GM21786 (cell line): ENCODE results near the gene PABPN1.
"Not testable (repeated sequence)": the region's sequence is repeated elsewhere in the genome, so short reads cannot be mapped to it uniquely, and the experiment has no call there.

Source experiments
- ATAC-seq: cut with Tn5 transposase; IDR thresholded peaks from one replicate; pipeline ENCODE4 v1.9.1; 2021; ENCODE audit not compliant: unreplicated experiment

The PABPN1 gene

DNA sequence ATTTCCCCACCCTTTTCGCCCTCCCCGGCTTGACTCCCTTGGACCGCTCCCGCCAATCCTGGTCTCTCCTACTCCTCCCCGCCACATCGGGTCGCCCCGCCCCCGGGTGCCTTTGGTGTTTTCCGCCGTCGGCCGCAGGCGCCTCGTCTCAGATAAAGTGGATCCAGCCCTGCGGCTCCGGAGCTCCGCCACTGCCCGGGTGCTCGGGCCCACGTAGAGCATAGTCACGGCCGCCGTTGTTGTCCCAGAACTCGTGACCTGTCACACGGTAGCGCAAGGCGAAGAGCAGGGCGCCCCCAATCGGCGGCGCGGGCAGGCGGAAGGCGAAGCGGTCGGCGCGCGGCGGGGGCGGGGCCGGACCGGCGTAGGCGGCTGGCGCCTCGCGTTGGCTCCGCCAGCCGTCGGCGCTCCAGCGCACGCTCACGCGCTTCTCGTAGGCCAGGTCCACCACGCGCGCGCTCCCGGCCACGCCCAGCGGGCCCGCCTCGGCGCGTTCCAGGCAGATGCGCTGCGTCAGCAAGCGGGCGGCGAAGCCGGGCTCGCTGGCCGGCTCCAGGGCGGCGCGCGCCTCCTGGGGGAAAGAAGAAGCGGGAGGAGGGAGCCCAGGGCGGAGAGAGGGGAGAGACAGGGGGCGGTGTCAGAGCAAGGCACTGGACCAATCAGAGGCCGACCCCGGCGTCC is 19.8 kb upstream of the PABPN1 start:
- peak; percentile 71 for ATAC-seq

DNA sequence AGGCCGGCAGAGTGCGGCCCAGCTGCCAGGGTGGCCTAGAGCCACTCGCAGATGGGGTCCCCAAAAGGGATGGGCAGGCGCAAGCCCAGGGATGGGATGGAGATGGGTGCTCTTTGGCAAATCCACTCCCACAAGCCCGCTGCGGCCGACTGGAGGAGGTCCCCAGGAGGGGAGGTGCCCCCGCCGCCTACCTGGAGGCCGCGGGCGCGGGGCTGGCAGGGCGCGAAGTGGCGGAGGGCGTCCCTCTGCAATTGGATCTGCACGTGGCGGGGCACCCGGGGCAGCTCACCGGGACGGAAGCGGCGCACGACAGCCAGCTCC is 19.3 kb upstream of the PABPN1 start:
- peak; percentile 11 for ATAC-seq

DNA sequence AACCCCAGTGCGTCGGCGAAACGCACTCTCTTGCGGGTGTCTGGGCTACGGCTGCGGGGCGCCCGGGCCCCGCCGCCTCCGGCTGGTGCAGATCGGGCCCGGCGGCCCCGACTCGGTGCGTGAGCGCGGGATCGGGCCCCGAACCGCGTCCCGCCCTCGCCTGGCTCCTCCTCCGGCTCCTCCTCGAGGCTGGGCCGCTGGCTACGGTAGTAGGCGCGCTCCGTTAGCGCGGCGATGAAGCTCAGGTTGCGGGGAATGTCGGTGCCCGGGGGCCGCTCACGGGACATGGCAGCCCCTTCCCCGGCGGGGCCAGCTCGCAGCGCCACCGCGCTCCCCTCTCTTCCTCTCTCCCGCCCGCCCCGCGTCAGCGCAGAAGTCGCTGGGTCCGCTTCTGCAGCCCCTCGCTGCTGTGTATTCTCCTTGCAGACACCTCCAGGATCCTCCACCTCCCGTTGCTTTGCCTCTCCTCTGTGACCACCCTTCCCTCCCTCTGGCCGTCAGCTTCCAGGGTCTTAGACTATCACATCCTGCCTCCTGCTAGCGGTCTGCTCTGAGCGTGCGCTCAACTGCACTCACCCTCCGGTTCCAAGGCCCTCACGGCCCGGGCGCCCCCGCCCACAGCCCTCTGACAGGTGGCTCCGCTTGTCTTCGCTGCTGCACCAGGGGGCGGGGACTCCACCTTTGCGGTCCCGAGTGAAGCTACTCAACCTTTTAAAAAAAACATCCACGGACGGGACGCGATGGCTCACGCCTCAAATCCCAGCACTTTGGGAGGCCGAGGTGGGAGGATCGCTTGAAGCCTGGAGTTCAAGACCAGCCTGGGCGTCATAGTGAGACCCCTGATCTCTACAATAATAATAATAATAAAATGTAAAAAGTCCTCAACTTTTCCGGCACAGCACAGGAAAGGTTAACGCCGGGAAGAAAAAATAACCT is 18.7 kb upstream of the PABPN1 start, which contains the start of gene PPP1R3E:
Gene PPP1R3E (minus strand): TSS at position 570 of the 936 bp plus-strand sequence. CDS start 283 bp downstream, at position 287.
- ATAC-seq, result peak; percentile 28

DNA sequence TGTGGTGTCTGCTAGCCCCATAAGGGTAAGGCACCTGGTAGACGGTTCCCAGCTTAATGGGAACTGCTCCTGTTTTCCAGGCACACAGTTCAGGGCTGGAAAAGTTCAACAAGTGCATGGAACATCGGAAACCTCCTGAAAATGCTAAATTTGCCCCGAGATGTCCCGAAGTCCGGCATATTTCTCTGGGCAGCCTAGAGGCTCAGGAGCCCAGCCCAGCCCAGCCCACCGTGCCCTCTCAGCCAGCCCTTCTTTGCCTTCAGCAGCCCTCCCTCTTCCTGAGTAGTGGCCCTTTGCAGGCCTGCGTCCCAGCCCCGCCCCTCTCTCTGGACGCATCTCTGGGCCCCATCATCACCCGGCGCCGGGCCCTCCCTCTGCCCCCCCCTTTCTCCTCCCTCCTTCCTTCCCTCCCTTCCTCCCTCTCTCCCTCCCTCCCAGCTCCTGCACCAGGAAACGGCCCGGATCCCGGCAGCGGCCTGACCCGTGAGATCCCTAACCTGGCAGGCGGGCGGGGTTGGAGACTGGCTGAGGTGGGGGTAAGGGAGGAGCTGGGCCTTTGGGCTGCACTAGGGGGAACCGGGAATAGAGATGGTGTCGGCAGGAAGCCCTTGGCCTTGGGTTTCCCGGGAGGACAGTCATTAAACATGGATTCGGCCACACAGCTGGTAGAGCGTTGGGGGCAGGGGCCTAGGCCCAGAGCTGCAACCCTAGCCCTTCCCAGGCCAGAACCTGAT is 14.7 kb upstream of the PABPN1 start, which contains the start of gene BCL2L2:
Gene BCL2L2 (plus strand): TSS at position 422 of the 734 bp plus-strand sequence. CDS start 935 bp downstream, outside the sequence.
- peak; percentile 22 for ATAC-seq

DNA sequence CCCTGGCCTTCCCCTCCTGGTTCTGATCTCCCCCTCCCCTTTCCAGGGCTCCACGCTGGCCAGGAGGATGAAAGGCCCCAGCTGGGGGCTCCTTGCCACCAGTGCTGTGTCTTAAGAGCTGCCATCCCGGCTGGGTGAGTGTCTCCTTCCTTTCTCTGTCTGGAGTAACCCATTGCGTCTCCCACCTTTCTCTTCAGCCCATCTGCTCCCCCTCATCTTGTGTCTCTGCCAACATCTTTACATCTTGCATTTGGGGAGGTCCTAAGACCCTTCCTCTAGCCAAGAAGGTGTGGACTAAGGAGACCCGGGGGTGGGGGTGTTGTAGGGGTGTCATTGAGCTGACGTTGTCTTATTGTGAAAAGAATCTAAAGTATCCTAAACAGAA is 14.1 kb upstream of the PABPN1 start:
- ATAC-seq, result no peak

DNA sequence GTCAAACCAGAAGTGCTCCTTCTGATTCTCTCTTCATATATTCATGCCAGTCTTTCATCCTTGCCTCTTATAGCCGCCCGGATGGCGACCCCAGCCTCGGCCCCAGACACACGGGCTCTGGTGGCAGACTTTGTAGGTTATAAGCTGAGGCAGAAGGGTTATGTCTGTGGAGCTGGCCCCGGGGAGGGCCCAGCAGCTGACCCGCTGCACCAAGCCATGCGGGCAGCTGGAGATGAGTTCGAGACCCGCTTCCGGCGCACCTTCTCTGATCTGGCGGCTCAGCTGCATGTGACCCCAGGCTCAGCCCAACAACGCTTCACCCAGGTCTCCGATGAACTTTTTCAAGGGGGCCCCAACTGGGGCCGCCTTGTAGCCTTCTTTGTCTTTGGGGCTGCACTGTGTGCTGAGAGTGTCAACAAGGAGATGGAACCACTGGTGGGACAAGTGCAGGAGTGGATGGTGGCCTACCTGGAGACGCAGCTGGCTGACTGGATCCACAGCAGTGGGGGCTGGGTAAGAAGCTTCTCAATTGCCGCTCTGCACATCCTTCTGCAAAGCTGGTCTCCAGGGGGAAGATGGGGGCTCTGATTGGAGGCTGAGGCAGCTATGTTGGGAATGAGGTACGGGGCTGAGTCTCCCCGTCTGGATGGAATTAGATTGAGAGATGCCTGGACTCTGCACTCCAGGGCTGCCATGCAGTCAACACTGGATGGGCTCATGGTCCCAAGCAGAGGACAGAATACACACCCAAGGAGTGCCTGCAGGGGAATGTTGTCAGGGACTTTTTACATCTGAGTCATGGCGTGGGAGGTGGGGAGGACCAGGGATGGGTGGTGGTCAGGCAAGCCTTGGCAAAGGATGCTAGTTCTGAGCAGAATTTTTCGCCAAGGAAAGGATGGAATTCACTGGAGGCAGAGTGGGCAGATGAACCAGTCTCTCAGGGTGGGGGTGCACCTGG is 13.3 kb upstream of the PABPN1 start:
- no peak for ATAC-seq

DNA sequence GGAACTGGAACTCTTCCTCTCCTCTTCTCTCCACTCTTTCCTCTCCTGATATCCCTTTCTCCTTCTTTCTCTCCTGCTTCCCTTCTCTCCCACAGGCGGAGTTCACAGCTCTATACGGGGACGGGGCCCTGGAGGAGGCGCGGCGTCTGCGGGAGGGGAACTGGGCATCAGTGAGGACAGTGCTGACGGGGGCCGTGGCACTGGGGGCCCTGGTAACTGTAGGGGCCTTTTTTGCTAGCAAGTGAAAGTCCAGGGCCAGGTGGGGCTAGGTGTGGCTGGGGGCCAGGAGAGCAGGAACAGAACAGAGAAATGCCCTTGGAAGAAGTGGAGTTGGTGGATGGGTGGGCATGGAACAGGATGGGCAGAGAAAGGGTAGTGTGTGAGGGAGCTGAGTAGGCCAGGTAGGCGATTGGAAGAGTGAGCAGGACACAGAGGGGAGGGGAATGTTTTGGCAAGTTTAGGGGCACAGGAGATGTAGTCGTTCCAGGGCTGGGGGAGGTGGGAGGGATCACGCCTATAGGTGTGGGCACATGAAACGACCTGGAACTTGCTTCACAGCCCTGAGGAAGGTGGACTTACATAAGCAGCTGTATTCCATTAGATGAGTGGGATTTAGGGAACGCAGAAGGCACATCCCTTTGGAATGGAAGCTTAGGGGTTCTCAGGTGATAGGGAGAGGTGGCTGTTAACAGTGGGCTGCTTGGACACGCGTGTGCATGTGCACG is 12.4 kb upstream of the PABPN1 start:
- ATAC-seq, result no peak

DNA sequence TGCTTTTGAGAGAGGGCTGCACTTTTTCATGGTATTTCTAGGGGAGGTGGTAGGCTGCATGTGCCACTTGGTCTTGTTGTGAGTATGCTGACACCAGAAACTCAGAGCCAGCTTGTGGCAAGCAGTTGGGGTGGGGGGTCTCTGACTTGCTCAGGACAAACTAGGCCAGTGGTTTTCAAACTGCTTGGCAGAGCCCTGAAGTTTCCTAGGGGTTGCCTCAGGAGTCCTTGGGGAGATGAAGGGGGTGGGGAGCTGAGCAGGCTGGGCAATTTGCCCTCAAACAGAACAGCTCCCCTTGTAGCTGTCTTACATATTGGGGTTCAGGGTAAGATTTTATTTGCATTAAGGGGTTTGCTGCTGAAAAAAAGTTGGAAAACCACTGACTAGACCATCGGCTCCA is 10.7 kb upstream of the PABPN1 start:
- no peak for ATAC-seq

DNA sequence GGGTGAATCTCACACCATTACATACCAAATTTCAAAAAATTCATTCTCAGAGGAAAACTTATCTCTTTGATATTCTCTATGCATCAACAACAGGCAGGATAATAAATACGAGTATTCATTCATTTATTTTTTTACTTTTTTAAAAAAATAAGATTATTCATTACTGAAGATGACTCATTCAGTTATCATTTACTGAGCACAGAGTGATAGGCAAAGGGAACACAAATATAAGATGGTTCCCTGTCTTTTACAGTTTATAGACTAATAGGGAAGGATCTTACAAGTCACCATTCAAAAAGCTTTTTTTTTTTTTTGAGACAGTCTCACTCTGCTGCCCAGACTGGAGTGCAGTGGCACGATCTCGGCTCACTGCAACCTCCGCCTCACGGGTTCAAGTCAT is 5.0 kb upstream of the PABPN1 start:
- no peak for ATAC-seq

DNA sequence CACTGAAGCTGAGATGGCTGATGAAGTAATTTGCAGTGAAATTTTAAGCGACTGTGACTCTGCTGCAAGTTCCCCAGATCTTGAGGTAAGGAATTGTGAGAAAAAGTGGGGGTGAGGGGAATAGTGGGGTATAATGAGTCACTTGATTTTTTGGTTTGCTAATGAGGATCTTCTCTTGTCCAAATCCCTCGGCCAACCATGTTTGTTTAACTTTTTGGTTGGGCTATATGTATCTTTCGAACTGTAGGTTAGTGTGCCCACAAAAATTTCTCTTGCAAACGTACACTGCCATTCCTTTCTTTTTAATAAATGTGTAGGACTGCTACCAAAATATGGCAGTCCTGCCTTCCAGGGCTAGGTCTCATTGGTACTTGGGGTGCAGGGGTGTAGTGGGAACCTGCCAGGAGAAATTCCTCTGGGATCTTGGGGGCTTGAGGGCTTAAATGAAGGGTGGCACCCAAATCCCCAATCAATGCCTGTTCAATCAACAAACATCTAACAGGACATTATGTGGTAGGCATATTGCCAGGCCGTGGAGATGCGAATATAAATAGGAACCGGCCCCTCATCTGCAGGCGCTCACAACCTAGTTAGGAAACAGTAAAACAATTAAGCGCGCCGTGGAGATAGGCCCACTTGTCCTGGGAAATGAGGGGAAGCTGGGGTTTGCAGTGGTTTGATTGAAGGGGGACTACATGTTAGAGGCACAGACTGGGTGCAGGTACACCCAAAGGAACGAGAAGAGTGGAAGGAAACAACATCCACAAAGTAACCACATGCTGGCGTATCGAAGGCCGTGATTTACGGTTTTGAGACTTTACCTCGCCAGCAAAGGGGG is 1.3 kb upstream of the PABPN1 start:
- no peak for ATAC-seq

DNA sequence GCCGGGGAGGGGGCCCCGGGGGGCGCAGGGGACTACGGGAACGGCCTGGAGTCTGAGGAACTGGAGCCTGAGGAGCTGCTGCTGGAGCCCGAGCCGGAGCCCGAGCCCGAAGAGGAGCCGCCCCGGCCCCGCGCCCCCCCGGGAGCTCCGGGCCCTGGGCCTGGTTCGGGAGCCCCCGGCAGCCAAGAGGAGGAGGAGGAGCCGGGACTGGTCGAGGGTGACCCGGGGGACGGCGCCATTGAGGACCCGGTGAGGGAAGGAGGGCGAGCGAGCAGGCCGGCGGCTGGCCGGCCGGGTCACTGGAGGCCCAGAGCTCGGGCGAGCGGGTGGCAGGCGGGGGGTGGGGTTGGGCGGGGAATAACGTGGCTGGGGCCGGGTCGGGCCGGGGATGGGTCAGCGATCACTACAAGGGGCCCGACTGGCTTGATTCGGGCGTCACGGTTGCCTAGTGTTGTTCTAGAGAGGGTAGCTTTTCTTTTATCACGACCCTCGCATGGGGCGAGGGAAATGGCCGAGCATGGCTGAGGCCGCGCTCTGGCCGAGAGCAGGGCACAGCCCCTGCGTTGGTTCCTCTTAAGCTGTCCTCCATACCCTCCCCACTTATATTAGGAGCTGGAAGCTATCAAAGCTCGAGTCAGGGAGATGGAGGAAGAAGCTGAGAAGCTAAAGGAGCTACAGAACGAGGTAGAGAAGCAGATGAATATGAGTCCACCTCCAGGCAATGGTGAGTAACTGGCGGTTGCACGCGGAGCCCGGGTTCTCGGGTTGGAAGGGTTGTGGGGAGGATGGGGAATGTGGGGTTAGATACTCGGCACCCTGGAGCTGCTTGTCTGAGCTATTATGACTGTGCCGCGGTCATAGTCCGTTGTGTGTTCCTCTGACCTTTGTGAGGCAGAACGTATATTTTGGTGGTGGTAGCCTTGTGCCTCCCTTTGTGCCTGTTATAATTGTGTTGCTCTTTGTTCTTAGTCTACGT is 603 bp downstream of the PABPN1 start:
- ATAC-seq, result peak; percentile 2

DNA sequence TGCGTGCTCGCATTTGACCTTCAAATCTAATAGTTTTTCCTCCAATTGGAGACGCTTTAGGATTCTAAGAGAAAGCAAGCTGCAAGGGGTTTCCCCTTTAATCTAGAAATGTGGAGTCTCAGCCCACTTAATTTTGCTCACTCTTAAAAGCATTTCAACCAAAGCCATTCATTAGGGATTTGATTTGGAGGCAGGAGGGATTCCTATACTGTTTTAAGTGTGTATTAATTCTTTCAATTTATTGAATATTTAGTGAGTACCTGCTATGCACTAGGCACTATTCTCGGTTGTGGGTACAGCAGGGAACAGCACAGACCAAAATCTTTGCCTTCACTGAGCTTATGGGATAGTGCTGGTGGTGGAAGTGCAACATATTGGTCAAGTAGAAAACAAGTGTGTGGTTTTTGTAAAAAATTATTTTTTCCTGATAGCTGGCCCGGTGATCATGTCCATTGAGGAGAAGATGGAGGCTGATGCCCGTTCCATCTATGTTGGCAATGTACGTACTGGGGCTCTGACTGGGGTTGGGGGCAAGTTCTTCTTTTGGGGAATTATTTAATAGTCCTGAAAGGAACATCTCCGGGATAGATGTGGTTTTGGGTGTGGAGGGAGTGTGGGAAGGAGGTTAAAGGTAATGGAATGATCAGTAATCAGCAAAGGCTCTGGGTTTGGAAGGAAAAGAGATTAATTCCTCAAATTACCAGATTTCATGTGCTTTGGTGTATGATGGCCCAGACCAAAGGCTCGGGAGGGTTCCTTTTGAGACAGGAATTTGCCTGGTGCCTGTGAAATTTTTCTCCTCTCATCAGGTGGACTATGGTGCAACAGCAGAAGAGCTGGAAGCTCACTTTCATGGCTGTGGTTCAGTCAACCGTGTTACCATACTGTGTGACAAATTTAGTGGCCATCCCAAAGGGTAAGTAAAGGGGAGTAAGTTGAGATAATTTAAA is 1.6 kb downstream of the PABPN1 start:
- ATAC-seq, result no peak

DNA sequence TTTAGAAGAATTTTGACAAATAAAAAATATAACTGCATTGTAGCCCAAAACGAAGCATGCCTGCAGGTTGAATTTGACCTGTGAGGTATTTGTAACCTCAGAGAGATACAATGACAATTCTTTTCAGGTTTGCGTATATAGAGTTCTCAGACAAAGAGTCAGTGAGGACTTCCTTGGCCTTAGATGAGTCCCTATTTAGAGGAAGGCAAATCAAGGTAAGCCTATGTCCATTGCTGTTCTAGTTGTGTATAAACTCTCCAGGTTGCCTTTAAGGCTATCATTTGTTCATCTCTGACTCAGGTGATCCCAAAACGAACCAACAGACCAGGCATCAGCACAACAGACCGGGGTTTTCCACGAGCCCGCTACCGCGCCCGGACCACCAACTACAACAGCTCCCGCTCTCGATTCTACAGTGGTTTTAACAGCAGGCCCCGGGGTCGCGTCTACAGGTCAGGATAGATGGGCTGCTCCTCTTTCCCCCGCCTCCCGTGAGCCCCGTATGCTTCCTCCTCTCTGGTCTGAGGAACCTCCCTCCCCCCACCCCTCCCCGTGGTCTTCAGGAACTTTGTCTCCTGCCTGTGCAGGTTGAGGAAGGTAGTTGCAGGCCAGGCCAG is 2.7 kb downstream of the PABPN1 start:
- no peak for ATAC-seq

DNA sequence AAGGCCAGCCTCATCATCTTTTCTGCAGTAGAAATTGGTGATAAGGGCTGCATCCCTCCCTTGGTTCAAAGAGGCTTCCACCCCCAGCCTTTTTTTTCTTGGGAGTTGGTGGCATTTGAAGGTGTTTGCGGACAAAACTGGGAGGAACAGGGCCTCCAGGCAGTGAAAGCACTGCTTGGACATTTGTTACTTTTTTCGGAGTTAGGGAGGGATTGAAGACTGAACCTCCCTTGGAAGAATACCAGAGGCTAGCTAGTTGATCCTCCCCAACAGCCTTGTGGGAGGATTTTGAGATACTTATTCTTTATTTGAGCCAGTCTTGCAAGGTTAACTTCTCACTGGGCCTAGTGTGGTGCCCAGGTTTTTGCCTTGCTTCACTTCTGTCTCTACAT is 3.2 kb downstream of the PABPN1 start:
- ATAC-seq, result no peak

DNA sequence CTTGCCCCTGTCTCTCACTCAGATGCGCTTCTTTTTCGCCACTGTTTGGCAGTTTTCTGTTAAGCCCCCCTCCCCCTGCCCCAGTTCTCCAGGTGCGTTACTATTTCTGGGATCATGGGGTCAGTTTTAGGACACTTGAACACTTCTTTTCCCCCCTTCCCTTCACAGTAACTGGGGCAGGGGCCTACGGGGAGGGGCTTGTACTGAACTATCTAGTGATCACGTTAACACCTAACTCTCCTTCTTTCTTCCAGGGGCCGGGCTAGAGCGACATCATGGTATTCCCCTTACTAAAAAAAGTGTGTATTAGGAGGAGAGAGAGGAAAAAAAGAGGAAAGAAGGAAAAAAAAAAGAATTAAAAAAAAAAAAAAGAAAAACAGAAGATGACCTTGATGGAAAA is 3.7 kb downstream of the PABPN1 start:
- no peak for ATAC-seq

DNA sequence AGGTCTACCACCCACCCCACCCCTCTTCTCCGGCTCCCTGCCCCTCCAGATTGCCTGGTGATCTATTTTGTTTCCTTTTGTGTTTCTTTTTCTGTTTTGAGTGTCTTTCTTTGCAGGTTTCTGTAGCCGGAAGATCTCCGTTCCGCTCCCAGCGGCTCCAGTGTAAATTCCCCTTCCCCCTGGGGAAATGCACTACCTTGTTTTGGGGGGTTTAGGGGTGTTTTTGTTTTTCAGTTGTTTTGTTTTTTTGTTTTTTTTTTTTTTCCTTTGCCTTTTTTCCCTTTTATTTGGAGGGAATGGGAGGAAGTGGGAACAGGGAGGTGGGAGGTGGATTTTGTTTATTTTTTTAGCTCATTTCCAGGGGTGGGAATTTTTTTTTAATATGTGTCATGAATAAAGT is 4.5 kb downstream of the PABPN1 start:
- ATAC-seq, result not testable (repeated sequence)
